HepG2 (cell line): ENCODE results near the gene OVCA2. TPM values are rescaled to one million over a fixed set of nuclear protein-coding genes. Genes with fewer than 3 reads are reported as not detected.

Source experiments
- FOSL1 ChIP-seq: sonication (generic); formaldehyde crosslinking; IDR thresholded peaks from 2 replicates; pipeline ENCODE4 v1.9.0; 2021; ENCODE audit warnings: missing genetic modification reagents, borderline replicate concordance
- HOXA3 ChIP-seq: sonication (generic); formaldehyde crosslinking; IDR thresholded peaks from 2 replicates; pipeline ENCODE4 v1.5.0; 2020; ENCODE audit warnings: missing genetic modification reagents
- KDM5B ChIP-seq: sonication (generic); formaldehyde crosslinking; IDR thresholded peaks from 2 replicates; pipeline ENCODE4 v1.4.0; 2020; ENCODE audit warnings: missing genetic modification reagents, mild to moderate bottlenecking, borderline replicate concordance
- MAFK ChIP-seq, 2 experiments: IDR thresholded peaks in 1 of 2; conservative IDR thresholded peaks in 1 of 2; 2 replicates each; pipeline ENCODE4 v1.6.1; 2011; ENCODE audit warnings: improper control_type of control experiment in 2 of 2, low read length in 2 of 2
- PAWR ChIP-seq: sonication (generic); formaldehyde crosslinking; IDR thresholded peaks from 2 replicates; pipeline ENCODE4 v1.4.0; 2020; ENCODE audit warnings: missing genetic modification reagents, mild to moderate bottlenecking, borderline replicate concordance
- POLR2AphosphoS2 ChIP-seq: IDR thresholded peaks from 2 replicates; pipeline ENCODE4 v1.6.1; 2011; ENCODE audit warnings: low read depth, low read length, improper control_type of control experiment
- RFXANK ChIP-seq: IDR thresholded peaks from 2 replicates; pipeline ENCODE4 v1.6.1; 2016
- ZNF207 ChIP-seq: fragments of 450-650 bp; IDR thresholded peaks from 2 replicates; pipeline ENCODE4 v1.6.1; 2016; ENCODE audit warnings: antibody characterized with exemption, borderline replicate concordance
- ZNF577 ChIP-seq: sonication (generic); formaldehyde crosslinking; IDR thresholded peaks from 2 replicates; pipeline ENCODE4 v1.4.0; 2020; ENCODE audit warnings: mild to moderate bottlenecking, low read depth, missing genetic modification reagents, borderline replicate concordance
- ZNF891 ChIP-seq: sonication (generic); formaldehyde crosslinking; IDR thresholded peaks from 2 replicates; pipeline ENCODE4 v1.5.0; 2020; ENCODE audit warnings: mild to moderate bottlenecking, missing genetic modification reagents
- polyA plus RNA-seq, 8 experiments: library from polyadenylated mRNA; depleted of rRNA in 3 of 8; stranded (reverse) in 7 of 8; unstranded in 1 of 8; fragments of >200 nt; fragmentation: Illumina TruSeq in 4 of 8; extraction: Trizol in 4 of 8; gene quantifications; 2 replicates each; pipeline versions ENCODE4 v1.2.1 to v1.2.3, GENCODE V29; 2011 to 2016; ENCODE audit warnings: low read depth in 4 of 8, missing spikeins in 1 of 8, mixed read lengths in 1 of 8; ENCODE audit not compliant: insufficient read depth in 1 of 8
- total RNA-seq, 5 experiments: library from RNA; depleted of rRNA; stranded (reverse); fragments of >200 nt; fragmentation: Illumina TruSeq; extraction: Trizol; gene quantifications; 2 replicates each; pipeline ENCODE4 v1.2.3, GENCODE V29; 2016; ENCODE audit warnings: low read depth in 1 of 5
- TF ChIP-seq, protein P1 (sequence below): sonication (generic); formaldehyde crosslinking; IDR thresholded peaks from 2 replicates; pipeline ENCODE4 v1.5.0; 2020; ENCODE audit warnings: mild to moderate bottlenecking, missing genetic modification reagents, borderline replicate concordance
- TF ChIP-seq, protein P2 (sequence below): IDR thresholded peaks from 2 replicates; pipeline ENCODE4 v1.6.1; 2018; ENCODE audit warnings: missing genetic modification reagents, mild to moderate bottlenecking, missing compliant biosample characterization
- TF ChIP-seq, protein P3 (sequence below): sonication (generic); formaldehyde crosslinking; IDR thresholded peaks from 2 replicates; pipeline ENCODE4 v1.5.0; 2020; ENCODE audit warnings: mild to moderate bottlenecking, missing genetic modification reagents, moderate library complexity
- TF ChIP-seq, protein P4 (sequence below): IDR thresholded peaks from 2 replicates; pipeline ENCODE4 v1.6.1; 2016; ENCODE audit warnings: low read depth, borderline replicate concordance
- TF ChIP-seq, protein P5 (sequence below): sonication (generic); formaldehyde crosslinking; IDR thresholded peaks from 2 replicates; pipeline ENCODE4 v1.9.0; 2022; ENCODE audit warnings: missing genetic modification reagents, mild to moderate bottlenecking, borderline replicate concordance
- TF ChIP-seq, protein P6 (sequence below): sonication (generic); formaldehyde crosslinking; IDR thresholded peaks from 2 replicates; pipeline ENCODE4 v1.8.1; 2022; ENCODE audit warnings: low read depth, mild to moderate bottlenecking, missing genetic modification reagents

The OVCA2 gene
- total and polyA plus RNA-seq, 2 of the 13 experiments (the other 11 are each of a cell fraction or from before 2014, with no cell fraction given) = 23.7 to 28.2 TPM

DNA sequence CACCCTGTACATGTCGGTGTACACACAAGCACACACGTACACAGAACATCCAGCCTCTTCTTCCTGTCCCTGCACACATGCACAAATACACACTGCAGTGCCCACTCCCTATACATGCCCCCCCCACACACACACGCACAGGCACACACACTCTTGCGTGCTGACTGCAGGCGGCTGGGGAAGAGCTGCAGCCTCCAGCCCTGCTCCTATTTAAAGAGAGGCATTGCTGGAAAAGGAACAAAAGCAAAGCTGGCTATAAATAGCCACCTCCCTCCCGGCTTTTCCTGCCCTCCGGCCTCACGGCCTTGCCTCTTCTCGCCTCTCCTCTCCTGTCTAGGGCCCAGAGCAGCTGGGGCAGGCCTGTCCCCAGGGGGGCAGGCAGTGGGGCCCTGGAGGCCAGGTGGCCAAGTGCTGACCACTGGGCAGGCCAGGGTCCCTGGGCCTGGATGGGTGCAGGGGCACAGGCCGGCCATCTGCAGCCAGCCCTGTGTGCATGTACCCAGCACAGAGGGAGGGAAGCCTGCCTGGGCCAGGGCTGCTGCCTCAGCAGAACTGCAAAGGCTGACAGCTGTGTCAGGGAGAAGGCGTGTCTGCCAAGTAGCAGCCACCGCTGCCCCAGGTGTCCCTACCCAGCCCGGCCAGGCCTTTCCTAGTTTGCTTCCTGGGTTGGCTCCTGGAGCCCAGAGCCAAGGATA is 42.1 kb upstream of the OVCA2 start (continued):
- TF ChIP-seq, protein P1, sequence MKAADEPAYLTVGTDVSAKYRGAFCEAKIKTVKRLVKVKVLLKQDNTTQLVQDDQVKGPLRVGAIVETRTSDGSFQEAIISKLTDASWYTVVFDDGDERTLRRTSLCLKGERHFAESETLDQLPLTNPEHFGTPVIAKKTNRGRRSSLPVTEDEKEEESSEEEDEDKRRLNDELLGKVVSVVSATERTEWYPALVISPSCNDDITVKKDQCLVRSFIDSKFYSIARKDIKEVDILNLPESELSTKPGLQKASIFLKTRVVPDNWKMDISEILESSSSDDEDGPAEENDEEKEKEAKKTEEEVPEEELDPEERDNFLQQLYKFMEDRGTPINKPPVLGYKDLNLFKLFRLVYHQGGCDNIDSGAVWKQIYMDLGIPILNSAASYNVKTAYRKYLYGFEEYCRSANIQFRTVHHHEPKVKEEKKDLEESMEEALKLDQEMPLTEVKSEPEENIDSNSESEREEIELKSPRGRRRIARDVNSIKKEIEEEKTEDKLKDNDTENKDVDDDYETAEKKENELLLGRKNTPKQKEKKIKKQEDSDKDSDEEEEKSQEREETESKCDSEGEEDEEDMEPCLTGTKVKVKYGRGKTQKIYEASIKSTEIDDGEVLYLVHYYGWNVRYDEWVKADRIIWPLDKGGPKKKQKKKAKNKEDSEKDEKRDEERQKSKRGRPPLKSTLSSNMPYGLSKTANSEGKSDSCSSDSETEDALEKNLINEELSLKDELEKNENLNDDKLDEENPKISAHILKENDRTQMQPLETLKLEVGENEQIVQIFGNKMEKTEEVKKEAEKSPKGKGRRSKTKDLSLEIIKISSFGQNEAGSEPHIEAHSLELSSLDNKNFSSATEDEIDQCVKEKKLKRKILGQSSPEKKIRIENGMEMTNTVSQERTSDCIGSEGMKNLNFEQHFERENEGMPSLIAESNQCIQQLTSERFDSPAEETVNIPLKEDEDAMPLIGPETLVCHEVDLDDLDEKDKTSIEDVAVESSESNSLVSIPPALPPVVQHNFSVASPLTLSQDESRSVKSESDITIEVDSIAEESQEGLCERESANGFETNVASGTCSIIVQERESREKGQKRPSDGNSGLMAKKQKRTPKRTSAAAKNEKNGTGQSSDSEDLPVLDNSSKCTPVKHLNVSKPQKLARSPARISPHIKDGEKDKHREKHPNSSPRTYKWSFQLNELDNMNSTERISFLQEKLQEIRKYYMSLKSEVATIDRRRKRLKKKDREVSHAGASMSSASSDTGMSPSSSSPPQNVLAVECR (CRISPR knock-in tag) = 0 out of 2 replicates have a peak, but pooled peaks have one; percentile 9
- TF ChIP-seq ZNF577 (CRISPR knock-in tag) = no peak
- TF ChIP-seq, protein P2, sequence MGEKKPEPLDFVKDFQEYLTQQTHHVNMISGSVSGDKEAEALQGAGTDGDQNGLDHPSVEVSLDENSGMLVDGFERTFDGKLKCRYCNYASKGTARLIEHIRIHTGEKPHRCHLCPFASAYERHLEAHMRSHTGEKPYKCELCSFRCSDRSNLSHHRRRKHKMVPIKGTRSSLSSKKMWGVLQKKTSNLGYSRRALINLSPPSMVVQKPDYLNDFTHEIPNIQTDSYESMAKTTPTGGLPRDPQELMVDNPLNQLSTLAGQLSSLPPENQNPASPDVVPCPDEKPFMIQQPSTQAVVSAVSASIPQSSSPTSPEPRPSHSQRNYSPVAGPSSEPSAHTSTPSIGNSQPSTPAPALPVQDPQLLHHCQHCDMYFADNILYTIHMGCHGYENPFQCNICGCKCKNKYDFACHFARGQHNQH (CRISPR knock-in tag) = no peak
- no peak for TF ChIP-seq POLR2AphosphoS2
- no peak for TF ChIP-seq FOSL1
- no peak for TF ChIP-seq PAWR (CRISPR knock-in tag)
- 0 out of 2 replicates have a peak, but pooled peaks have one; percentile 24 for TF ChIP-seq KDM5B
- TF ChIP-seq, protein P3, sequence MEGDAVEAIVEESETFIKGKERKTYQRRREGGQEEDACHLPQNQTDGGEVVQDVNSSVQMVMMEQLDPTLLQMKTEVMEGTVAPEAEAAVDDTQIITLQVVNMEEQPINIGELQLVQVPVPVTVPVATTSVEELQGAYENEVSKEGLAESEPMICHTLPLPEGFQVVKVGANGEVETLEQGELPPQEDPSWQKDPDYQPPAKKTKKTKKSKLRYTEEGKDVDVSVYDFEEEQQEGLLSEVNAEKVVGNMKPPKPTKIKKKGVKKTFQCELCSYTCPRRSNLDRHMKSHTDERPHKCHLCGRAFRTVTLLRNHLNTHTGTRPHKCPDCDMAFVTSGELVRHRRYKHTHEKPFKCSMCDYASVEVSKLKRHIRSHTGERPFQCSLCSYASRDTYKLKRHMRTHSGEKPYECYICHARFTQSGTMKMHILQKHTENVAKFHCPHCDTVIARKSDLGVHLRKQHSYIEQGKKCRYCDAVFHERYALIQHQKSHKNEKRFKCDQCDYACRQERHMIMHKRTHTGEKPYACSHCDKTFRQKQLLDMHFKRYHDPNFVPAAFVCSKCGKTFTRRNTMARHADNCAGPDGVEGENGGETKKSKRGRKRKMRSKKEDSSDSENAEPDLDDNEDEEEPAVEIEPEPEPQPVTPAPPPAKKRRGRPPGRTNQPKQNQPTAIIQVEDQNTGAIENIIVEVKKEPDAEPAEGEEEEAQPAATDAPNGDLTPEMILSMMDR (CRISPR knock-in tag) = no peak
- TF ChIP-seq ZNF207 = no peak
- TF ChIP-seq, protein P4, sequence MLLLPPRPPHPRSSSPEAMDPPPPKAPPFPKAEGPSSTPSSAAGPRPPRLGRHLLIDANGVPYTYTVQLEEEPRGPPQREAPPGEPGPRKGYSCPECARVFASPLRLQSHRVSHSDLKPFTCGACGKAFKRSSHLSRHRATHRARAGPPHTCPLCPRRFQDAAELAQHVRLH = no peak
- TF ChIP-seq, protein P5, sequence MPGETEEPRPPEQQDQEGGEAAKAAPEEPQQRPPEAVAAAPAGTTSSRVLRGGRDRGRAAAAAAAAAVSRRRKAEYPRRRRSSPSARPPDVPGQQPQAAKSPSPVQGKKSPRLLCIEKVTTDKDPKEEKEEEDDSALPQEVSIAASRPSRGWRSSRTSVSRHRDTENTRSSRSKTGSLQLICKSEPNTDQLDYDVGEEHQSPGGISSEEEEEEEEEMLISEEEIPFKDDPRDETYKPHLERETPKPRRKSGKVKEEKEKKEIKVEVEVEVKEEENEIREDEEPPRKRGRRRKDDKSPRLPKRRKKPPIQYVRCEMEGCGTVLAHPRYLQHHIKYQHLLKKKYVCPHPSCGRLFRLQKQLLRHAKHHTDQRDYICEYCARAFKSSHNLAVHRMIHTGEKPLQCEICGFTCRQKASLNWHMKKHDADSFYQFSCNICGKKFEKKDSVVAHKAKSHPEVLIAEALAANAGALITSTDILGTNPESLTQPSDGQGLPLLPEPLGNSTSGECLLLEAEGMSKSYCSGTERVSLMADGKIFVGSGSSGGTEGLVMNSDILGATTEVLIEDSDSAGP (CRISPR knock-in tag) = no peak; the same call in 1 of the 2 replicates
- TF ChIP-seq, protein P6, sequence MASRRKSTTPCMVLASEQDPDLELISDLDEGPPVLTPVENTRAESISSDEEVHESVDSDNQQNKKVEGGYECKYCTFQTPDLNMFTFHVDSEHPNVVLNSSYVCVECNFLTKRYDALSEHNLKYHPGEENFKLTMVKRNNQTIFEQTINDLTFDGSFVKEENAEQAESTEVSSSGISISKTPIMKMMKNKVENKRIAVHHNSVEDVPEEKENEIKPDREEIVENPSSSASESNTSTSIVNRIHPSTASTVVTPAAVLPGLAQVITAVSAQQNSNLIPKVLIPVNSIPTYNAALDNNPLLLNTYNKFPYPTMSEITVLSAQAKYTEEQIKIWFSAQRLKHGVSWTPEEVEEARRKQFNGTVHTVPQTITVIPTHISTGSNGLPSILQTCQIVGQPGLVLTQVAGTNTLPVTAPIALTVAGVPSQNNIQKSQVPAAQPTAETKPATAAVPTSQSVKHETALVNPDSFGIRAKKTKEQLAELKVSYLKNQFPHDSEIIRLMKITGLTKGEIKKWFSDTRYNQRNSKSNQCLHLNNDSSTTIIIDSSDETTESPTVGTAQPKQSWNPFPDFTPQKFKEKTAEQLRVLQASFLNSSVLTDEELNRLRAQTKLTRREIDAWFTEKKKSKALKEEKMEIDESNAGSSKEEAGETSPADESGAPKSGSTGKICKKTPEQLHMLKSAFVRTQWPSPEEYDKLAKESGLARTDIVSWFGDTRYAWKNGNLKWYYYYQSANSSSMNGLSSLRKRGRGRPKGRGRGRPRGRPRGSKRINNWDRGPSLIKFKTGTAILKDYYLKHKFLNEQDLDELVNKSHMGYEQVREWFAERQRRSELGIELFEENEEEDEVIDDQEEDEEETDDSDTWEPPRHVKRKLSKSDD (CRISPR knock-in tag) = no peak
- TF ChIP-seq MAFK (conservative IDR thresholded peaks at IDR 0.05 in 1 of 2, IDR thresholded peaks at IDR 0.05 in 1 of 2; ENCODE audit: low read length in 2 of 2) = peak; percentile 80 to 81
- 0 out of 2 replicates have a peak, but pooled peaks have one; percentile 40 for TF ChIP-seq ZNF891 (CRISPR knock-in tag)
- TF ChIP-seq HOXA3 = no peak
- TF ChIP-seq RFXANK (CRISPR knock-in tag) = no peak
